Fibroblast of the aortic adventitia (primary cell): ENCODE results near the gene DEPDC1B. TPM values are rescaled to one million over a fixed set of nuclear protein-coding genes. Genes with fewer than 3 reads are reported as not detected.
A peak's percentile ranks its signal among the peaks of the same experiment; 100 is the strongest.
"Not testable (repeated sequence)": the region's sequence is repeated elsewhere in the genome, so short reads cannot be mapped to it uniquely, and the experiment has no call there.

Experiments used
- DNase-seq: peaks from one replicate; pipeline ENCODE4 v3.0.0-alpha.2; 2010; ENCODE audit warnings: low read depth
- H3K4me3 ChIP-seq: 2 replicates; pipeline ENCODE4 v1.5.1; 2011; ENCODE audit warnings: low read depth, mild to moderate bottlenecking, control low read depth, low read length, moderate library complexity
- total RNA-seq: library from RNA; depleted of rRNA; stranded (reverse); fragments of >200 nt; gene quantifications from 2 replicates; pipeline ENCODE4 v1.2.3, GENCODE V29; 2012; ENCODE audit warnings: low replicate concordance
- TF ChIP-seq, protein P1 (sequence below): IDR thresholded peaks from 2 replicates; pipeline ENCODE4 v1.5.1; 2011; ENCODE audit warnings: mild to moderate bottlenecking, low read length, control low read depth, inconsistent platforms; ENCODE audit not compliant: insufficient read depth

The DEPDC1B gene
- total RNA-seq, 1 donor: 8.0 TPM

GRCh38 chr5:60598424-60598823, 101.5 kb downstream of the DEPDC1B start:
- no peak overlapping the region for H3K4me3 ChIP-seq
- TF ChIP-seq, protein P1, sequence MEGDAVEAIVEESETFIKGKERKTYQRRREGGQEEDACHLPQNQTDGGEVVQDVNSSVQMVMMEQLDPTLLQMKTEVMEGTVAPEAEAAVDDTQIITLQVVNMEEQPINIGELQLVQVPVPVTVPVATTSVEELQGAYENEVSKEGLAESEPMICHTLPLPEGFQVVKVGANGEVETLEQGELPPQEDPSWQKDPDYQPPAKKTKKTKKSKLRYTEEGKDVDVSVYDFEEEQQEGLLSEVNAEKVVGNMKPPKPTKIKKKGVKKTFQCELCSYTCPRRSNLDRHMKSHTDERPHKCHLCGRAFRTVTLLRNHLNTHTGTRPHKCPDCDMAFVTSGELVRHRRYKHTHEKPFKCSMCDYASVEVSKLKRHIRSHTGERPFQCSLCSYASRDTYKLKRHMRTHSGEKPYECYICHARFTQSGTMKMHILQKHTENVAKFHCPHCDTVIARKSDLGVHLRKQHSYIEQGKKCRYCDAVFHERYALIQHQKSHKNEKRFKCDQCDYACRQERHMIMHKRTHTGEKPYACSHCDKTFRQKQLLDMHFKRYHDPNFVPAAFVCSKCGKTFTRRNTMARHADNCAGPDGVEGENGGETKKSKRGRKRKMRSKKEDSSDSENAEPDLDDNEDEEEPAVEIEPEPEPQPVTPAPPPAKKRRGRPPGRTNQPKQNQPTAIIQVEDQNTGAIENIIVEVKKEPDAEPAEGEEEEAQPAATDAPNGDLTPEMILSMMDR: no peak
- DNase-seq: no peak

DNA sequence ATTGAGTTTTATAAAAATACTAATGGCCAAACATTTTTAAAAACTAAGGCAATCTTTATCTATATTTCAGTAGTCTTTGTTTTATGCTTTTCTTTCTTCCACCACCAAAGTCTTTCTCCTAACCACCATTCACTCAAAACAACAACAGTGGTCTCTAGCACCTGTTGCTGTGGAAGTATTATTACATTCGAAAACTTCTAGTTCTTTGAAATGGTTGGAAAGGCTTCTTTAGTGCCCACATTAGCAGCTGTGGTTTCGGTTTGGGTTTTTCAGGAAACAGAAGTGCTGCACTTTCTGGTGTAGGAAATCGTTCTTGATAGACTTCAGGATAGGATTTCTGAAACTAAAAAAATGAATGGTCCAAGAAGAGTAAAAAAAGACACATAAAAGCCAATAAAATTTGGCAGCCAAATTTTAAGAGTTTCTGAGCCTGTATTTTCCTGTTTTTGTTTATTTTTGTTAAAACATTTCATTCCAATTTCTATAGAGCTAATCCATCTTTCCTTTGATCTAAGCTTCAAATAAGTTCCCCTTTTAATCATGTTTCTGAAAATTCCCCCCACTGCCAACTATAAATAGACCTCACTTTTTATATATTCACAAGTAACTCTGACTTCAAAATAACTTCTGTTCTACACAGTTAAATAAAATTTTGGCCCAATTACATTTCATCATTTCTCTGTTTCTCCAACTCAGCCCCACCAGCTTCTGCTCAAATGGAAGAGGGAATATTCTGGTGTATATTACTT, 102.2 kb downstream of the DEPDC1B start:
- TF ChIP-seq, protein P1: no peak
- H3K4me3 ChIP-seq: no peak overlapping the region
- DNase-seq: no peak

DNA sequence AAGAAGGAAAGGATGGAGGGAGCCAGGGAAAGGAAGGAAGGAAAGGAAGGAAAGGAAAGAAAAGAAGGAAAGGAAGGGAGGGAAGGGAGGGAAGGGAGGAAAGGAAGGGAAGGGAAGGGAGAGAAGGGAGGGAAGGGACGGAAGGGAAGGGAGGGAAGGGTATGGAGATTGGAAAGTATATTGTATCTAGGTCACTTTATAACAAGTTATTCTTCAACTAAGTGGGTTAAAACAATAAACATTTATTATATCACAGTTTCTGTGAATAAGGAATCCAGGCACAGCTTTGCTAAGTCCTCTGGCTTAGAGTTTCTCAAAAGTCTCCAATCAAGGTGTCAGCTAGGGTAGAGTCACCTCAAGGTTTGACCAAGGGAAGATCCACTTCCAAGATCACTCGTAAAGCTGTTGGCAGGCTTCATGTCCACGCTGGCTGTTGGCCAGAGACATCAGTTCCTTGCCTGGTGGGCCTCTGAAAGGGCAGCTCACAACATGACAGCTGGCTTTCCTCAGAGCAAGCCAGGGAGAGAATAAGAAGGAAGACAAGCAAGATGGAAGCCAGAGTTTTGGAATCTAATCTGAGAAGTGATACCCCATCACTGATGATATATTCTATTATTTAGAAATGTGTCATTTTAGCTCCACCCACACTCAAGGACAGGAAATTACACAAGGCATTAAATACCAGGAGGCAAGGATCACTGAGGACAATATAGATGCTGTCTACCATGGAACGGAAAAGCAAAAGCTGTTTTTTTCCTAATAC, 105.1 kb downstream of the DEPDC1B start:
- no peak for DNase-seq
- TF ChIP-seq, protein P1: no peak
- no peak overlapping the region for H3K4me3 ChIP-seq

- no peak for DNase-seq
- TF ChIP-seq, protein P1: no peak
- H3K4me3 ChIP-seq: no peak overlapping the region
Measured at GRCh38 chr5:60590172-60590571, 109.8 kb downstream of the DEPDC1B start.

DNA sequence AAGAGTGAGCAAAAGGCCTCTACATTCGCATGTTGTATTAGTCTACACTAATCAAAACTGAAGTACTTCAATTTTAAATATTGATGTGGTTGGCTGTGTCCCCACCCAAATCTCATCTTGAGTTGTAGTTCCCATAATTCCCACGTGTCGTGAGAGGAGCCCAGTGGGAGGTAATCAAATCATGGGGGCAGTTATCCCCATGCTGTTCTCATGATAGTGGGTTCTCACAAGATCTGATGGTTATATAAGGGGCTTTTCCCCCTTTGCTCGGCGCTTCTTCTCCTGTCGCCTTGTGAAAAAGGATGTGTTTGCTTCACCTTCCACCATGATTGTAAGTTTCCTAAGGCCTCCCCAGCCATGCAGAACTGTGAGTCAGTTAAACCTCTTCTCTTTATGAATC, 112.7 kb downstream of the DEPDC1B start:
- not testable (repeated sequence) for DNase-seq, H3K4me3 ChIP-seq

GRCh38 chr5:60586307-60586901, 113.6 kb downstream of the DEPDC1B start:
- DNase-seq: peak; percentile 79
- H3K4me3 ChIP-seq: no peak overlapping the region
- TF ChIP-seq, protein P1: peak; percentile 65

GRCh38 chr5:60585618-60586017, 114.3 kb downstream of the DEPDC1B start:
- no peak overlapping the region for H3K4me3 ChIP-seq
- TF ChIP-seq, protein P1: no peak
- DNase-seq: no peak
